Measurements from ENCODE around the gene MRPS34.

Gene MRPS34

GRCh38 chr16:1768767-1769401, 4.0 kb downstream of the MRPS34 start:
- DNase-seq, result no peak

DNA sequence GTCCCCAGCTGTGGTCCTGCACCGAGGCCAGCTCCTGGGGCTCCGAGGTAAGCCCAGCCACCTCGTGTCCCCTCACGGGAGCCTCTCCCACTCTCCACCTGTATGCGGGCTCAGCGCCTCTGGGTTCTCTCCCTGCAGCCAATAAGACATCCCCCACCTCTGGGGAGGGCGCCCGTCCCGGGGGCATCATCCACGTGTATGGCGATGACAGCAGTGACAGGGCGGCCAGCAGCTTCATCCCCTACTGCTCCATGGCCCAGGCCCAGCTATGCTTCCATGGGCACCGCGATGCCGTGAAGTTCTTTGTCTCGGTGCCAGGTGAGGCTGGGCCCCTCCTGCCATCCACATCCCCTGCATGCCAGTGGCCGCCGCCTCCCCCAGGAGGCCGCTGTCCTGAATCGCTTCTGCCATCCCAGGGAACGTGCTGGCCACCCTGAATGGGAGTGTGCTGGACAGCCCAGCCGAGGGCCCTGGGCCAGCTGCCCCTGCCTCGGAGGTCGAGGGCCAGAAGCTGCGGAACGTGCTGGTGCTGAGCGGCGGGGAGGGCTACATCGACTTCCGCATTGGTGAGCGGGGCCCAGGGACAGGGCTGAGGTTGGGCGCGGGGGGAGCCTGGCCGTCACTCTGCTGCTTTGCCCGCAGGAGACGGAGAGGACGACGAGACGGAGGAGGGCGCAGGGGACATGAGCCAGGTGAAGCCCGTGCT, 4.7 kb downstream of the MRPS34 start:
- DNase-seq, result no peak

DNA sequence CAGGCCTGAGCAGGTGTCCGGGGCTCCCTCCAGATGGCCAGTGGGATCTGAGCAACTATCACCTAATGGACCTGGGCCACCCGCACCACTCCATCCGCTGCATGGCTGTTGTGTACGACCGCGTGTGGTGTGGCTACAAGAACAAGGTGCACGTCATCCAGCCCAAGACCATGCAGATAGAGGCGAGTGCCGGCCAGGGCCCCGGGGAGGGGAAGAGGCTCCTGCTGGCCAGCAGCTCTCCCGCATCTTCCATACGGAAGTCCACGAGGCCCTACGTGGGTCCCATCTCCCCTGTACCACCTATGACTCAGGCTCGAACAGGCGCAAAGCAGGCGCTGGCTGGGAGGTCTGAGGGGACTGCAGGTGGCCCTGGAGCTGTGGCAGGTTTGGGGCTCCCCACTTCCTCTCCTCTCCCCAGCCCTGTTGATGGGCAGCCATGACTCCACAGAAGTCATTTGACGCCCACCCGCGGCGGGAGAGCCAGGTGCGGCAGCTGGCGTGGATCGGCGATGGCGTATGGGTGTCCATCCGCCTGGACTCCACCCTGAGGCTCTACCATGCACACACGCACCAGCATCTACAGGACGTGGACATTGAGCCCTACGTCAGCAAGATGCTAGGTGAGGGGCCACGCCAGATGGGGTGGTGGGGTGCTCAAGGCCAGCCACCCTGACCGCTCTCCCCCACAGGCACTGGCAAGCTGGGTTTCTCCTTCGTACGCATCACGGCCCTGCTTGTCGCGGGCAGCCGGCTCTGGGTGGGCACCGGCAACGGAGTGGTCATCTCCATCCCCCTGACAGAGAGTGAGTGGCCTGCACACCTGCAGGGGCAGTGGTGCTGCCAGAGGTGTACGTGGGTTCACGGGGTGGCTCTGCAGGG, 5.6 kb downstream of the MRPS34 start:
- DNase-seq, result no peak

DNA sequence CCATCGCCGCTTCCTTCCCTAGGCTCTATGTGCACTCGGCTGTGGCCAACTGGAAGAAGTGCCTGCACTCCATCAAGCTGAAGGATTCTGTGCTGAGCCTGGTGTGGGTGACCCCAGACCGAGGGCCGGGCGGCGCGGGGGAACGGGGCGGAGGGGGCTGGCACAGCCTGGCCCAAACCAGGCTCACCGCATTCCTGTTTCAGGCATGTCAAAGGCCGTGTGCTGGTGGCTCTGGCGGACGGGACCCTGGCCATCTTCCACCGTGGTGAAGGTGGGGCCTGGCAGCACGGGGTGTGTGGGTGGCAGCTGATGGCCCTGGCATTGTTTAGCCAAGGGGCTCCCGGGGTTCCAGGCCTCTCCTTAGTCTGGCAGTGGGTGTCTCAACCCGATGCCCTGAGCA, 6.2 kb downstream of the MRPS34 start:
- DNase-seq, result no peak

DNA sequence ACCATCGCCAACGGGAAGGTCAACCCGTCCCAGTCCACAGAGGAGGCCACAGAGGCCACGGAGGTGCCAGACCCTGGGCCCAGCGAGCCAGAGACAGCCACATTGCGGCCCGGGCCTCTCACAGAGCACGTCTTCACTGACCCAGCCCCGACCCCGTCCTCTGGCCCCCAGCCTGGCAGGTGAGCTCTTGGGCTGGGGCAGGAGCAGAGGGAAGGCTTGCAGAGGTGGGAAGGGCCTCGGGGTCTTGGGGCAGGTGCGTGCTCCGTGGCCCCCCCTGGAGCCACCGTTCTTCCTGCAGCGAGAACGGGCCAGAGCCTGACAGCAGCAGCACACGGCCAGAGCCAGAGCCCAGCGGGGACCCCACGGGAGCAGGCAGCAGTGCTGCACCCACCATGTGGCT, 6.7 kb downstream of the MRPS34 start:
- no peak for DNase-seq

DNA sequence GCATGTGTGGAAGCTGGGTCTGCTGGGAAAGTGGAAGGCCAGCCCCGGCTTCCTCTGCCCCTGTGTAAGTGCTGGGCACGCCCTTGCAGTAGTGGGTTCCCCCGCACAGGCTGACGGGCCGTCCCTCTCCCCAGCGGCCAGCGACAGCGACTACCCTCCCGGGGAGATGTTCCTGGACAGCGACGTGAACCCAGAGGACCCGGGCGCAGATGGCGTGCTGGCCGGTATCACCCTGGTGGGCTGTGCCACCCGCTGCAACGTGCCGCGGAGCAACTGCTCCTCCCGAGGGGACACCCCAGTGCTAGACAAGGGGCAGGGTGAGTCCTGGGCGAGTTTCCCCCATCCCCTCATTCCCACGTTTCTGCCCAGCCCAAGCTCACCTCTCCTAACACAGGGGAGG, 7.1 kb downstream of the MRPS34 start:
- DNase-seq, result no peak

DNA sequence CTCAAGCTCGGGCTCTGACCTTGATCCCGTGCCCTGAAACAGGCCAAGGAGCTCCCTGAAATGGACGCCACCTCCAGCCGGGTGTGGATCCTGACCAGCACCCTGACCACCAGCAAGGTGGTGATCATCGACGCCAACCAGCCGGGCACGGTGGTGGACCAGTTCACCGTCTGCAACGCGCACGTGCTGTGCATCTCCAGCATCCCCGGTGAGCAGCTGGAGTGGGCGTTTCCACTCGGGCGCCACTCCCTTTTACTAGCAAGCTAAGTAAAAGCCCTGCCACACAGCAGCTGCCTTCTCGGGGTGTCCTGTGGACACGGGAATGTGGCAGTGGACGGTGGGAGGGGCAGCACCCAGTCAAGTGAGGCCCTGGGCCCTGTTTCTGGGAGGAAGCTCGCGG, 8.0 kb downstream of the MRPS34 start:
- no peak for DNase-seq

- DNase-seq, result no peak
These were observed 9.1 kb downstream of the MRPS34 start for GRCh38 chr16:1763521-1764511.

DNA sequence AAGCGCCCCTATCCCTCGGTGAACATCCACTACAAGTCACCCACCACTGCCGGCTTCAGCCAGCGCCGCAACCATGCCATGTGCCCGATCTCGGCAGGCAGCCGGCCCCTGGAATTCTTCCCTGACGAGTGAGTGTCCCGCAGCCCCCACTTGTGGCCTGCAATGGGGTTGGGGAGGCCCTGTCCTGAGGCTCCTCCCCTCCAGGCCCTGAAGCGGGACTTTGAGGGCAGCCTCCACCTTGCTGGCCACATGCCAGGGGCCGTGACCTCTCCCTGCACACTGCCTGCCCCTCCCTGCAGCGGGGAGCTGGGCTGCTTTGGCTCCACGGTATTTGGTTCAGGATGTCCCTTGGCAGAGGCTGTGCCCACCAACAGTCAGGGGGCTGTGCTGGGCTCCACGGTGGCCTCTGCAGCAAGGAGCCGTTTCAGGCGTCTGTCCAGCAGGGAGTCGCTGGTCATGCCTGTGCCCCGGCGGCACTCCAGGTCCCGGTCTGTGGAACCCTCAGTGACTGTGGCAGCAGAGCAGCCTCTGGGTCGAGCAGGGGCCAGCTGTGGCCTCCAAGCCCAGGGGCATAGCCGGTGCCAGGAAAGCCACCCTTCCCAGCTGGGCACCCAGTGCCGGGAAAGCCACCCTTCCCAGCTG, 9.9 kb downstream of the MRPS34 start:
- no peak for DNase-seq

DNA sequence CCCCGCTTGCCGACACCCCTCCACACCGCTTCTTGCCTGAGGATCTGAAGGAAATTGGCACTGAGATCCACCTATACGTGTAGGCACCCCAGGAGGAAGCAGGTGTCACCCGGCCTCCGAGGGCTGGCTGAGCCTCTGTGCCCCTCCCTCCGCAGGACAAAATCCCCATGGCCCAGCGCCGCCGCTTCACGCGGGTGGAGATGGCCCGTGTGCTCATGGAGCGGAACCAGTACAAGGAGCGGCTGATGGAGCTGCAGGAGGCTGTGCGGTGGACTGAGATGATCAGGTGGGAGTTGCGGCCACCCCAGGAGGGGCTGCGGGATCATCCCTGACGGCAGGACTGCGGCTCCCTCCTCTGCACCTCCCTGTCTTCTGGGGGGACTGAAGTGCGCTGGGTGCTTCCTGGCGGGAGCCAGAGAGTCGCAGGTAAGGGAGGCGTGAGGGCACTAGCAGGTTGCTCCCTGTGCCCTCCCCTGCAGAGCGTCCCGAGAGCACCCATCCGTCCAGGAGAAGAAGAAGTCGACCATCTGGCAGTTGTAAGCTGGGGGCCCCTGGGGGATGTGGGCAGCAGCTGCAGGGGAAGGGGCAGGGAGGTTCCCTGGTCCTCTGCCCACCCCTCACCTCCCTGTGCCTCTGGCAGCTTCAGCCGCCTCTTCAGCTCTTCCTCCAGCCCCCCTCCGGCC, 10.6 kb downstream of the MRPS34 start:
- DNase-seq, result no peak

DNA sequence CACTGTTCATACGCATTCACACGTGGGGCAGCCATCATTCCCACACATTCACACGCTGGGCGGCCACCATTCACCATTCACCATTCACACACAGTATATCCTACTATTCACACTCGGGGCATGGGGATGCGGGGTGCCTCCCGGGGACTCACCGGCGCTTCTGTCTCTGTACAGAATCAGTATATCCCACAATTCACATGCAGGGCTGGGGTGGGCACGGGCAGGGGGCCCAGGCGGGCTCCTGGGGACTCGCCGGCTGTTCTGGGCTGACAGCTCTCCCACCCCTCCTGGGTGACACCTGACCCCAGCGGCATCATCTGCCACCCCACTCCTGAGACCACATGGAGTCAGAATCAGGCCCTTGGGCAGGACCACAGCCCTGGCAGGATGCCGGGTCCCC, 11.2 kb downstream of the MRPS34 start:
- DNase-seq, result no peak

DNA sequence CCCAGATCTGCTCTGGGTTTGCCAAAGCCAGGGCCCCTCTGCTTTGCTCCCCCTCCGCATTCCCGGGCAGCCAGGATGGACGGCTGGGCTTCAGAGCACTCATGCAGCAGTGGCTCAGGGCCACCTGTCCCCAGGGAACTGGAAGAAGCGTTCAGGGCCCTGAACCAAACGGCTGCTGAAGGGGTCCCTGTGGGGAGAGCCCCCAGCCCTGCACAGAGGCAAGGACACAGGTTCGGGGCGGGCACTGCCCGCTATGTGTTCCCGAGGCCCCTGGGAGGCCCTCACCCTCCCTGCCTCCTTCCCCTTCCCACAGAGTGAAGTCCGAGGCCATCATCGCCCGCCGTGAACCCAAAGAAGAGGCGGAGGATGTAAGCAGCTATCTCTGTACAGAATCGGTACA, 12.0 kb downstream of the MRPS34 start:
- DNase-seq, result no peak

- no peak for DNase-seq
These were observed 13.4 kb downstream of the MRPS34 start for GRCh38 chr16:1759511-1759910.

- DNase-seq, result no peak
These were observed 14.0 kb downstream of the MRPS34 start for GRCh38 chr16:1758923-1759322.

DNA sequence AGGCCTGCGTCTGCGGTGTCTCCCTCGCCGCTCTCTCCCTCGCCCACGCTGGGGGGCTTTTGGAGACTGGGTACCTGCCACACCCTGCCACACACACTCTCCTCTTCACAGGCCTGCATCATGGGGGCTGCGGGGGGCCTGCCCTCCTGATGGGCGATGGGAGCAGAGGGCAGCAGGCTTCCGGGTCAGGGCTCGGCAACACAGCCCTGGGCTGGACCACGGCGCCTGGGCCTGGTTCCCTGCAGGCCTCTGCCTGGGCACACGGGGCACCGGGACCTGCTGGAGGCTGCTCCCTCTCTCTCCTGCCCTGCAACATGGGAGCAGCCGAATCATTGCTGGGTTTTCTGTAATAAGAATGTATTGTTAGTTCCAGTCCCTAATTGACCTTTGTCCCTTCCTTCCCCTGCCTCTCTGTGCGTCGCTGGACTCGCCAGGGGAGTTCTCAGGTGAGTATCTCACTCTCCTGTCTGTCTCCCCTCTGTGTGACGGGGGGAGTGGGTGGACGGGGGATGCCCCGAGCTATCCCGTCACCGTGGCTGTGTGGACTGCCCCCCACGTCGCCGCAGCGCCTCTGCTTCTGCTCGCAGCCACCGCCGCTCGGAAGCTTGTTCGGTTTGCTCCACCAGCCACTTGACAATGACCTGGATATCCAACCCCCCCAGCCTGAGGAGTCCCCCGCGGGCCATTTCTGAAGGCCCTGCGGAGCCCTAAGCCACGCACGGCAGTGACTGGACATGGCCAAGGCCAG, 15.0 kb downstream of the MRPS34 start:
- DNase-seq, result no peak

DNA sequence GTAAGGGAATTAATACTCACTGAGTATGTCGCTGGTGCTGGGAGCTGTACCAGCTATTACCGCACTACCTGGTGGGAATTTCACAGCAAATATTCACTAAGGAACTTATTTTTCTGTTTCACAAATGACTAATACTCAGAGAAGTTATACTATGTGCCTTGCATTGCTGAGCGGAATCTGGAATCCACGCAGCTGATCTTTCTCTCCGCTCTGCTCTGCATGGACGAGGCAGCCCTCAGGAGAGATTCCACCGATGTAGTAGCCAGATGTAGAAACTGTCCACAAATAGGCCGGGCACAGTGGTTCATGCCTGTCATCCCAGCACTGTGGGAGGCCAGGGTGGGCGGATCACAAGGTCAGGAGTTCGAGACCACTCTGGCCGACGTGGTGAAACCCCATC, 18.7 kb downstream of the MRPS34 start:
- no peak for DNase-seq

GRCh38 chr16:1752853-1753252, 20.1 kb downstream of the MRPS34 start:
- DNase-seq, result no peak

DNA sequence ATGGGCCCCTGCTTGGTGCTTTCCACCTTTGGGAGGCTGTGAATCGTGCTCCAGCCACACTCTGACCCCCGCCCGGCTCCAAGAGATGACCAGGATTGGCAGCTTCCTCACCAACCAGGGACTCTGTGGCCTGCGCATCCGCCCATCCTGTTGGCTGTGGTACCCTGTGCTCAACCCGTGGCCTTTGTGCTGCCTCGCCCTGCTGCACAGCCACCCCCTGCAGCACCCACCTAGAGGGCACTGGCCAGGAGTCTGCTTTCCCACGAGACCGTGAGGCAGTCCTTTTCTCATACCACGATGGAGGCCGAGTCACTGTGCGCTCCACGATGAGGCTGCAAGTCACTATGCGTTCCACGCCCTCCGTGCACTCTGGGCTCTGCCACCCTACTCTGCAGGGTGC, 21.0 kb downstream of the MRPS34 start:
- DNase-seq, result no peak

DNA sequence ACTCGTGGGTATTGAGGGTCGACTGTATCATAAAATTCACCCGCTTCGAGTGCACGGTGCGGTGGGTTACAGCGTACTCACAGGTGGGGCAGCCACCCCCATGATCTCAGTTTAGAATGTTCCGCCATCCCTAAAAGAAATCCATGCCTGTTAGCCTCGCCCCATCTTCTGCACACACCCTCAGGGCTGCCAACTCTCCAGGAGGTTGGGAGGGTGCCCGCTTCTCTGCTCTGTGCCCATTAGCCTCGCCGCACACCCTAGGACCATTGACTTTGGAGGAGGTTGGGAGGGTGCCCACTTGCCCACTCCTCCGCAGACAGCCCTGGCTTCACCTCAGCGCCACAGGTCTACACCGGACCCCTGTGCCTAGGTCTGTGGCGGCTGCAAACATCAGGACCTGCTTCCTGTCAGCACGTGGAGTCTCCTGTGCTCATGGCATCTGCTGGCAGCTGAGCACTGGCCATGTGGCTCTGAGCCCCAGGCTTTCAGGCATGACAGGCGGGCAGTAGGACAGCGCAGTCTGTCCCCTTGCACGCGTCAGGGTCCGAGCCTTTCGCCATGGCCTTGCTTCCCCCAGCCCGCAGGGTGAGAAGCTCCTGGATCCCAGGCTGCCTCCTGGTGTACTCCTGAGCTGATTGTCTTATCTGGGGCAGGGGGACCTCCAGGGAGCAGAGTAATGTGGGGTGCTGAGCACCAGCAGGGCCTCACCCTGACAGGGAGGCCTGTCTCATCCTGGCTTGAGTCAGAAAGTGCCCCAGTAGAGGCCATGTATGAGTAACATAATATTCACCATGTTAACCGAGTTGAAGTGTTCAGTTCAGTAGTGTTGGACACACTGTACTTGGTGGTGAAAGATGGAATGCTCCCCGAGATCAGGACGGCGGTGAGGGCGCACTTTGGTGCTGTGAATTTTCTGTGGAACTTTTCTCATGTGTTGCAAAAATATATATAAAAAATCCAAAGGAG, 23.5 kb downstream of the MRPS34 start:
- no peak for DNase-seq

GRCh38 chr16:1747934-1748333, 25.0 kb downstream of the MRPS34 start:
- DNase-seq, result no peak

Measured in activated CD4-positive, alpha-beta T cell treated with anti-CD3 and anti-CD28 coated beads, Interleukin-2, Interleukin-6, amounts not matched to agents 100 ng/mL and 50 ng/mL, durations not matched to agents 16 hours and 8 hours (primary cell).